Uterus (tissue), 4 donors: ENCODE measurements around the gene TNRC6C. TPM values are rescaled to one million over a fixed set of nuclear protein-coding genes. Genes with fewer than 3 reads are reported as not detected.

Source experiments
- DNase-seq, 2 donors: peaks; one replicate each; pipeline ENCODE4 v3.0.0-alpha.2; 2019 to 2020
- H3K27ac ChIP-seq, 2 donors: fragments of 200-600 bp; sonication (generic); 1 replicate in 1 of 2; 2 replicates in 1 of 2; pipeline ENCODE4 v1.5.1; 2016 to 2018
- H3K27me3 ChIP-seq, 2 donors: fragments of 200-600 bp; sonication (generic); one replicate each; pipeline ENCODE4 v1.5.1; 2018 to 2019; ENCODE audit warnings: control low read depth in 1 of 2
- H3K36me3 ChIP-seq, 2 donors: fragments of 200-600 bp; sonication (generic); one replicate each; pipeline ENCODE4 v1.5.1; 2019; ENCODE audit warnings: control low read depth in 1 of 2
- H3K4me1 ChIP-seq, 2 donors: fragments of 200-600 bp; sonication (generic); one replicate each; pipeline ENCODE4 v1.5.1; 2018 to 2019; ENCODE audit warnings: control low read depth in 1 of 2
- H3K4me3 ChIP-seq, 2 donors: fragments of 200-600 bp; sonication (generic); 1 replicate in 1 of 2; 2 replicates in 1 of 2; pipeline ENCODE4 v1.5.1; 2018 to 2019; ENCODE audit warnings: mild to moderate bottlenecking in 1 of 2
- H3K9me3 ChIP-seq, 2 donors: fragments of 200-600 bp; sonication (generic); one replicate each; pipeline ENCODE4 v1.5.1; 2019; ENCODE audit warnings: control low read depth in 1 of 2
- POLR2A ChIP-seq, 2 donors: fragments of 450-650 bp; IDR thresholded peaks; one replicate each; pipeline ENCODE4 v1.6.1; 2016; ENCODE audit warnings: antibody characterized with exemption in 2 of 2, mild to moderate bottlenecking in 1 of 2, moderate library complexity in 1 of 2
- intact Hi-C: fragments of 100-400 bp; cut with DNase I; formaldehyde crosslinking; loops from one replicate; pipeline ENCODE4 v1.15.1; 2023; ENCODE audit warnings: low total_unique reads
- total RNA-seq, 4 donors: library from RNA; depleted of rRNA in 3 of 4; stranded (reverse); fragments of >200 nt in 3 of 4; gene quantifications; one replicate each; pipeline versions ENCODE4 v1.1.0 to v1.2.4, GENCODE V29; 2014 to 2023
- TF ChIP-seq, protein P1 (sequence below), 4 experiments: fragments of 200-600 bp in 2 of 4; fragments of 450-650 bp in 2 of 4; sonication (generic) in 2 of 4; IDR thresholded peaks; one replicate each; pipeline ENCODE4 v1.5.1; 2016 to 2019; ENCODE audit warnings: antibody characterized with exemption in 4 of 4, mild to moderate bottlenecking in 2 of 4, moderate library complexity in 1 of 4
- donor health status: DM: yes; HTN: yes; CAD: no.

Gene TNRC6C
- total RNA-seq, 4 donors from 2014 or later = 4.6 to 68.0 (median 11.8) TPM

DNA sequence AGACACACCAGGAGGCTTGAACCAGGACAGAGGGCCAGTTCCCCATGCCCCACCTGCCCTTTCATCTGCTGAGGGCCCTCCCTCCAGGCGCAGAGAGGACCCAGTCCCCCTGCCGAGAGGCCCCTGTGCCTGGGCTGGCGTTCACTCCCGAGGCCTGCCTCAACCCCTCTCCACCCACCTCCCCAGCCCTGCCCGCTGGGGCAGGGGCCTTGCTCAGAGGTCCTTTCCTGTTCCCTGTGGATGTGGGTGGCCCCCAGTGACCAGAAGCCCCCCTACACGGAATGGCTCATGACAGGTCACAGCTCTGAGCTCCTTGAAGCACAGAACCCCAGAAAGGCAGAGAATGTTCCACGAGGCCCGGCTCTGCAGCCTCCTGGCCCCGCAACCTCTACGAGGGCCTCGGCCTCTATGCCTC is 163.3 kb downstream of the TNRC6C start:
- TF ChIP-seq POLR2A (IDR thresholded peaks at IDR 0.05) = no peak
- Histone ChIP-seq H3K9me3 (no peaks in the 10 kb centered on the region), H3K27ac (no peak overlapping the region), H3K27me3 (no peaks in the 10 kb centered on the region), H3K4me1 (no peaks in the 10 kb centered on the region), H3K36me3 (no peaks in the 10 kb centered on the region), H3K4me3 (no peak overlapping the region)
- no peak for DNase-seq
- intact Hi-C loops = no loop called here

DNA sequence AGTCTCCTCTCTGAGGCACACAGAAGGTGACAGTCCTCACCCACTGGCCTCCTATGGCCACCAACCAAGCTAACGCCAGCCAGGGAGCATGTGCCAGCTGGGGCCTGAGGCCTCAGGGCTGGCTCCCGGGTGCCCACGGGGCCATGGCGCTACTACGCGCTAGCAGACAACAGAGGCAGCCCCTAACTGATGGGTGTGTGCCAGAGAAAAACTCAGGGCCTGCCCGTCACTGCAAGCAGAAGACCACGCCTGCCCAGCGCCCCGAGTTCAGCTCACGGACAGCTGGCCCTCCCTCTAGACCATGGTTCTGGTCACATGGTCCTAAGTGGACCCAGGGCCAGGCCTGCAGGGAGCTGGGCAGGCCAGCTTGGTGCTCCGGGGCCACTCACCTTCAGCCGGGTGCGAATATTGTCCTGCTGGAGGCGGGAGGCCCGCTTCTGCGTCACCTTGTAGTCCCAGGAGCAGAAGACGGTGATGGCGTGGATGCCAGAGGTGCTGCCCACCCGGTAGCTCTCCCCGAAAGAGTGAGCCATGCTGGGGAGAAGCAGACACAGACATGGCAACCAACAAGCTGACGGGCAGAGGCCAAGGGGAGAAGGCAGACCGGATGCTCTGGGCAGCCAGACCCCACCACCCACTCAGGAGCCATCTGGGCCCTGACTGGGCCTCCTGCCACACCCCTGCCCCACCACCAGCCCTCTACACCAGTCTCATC is 163.9 kb downstream of the TNRC6C start:
- Histone ChIP-seq H3K9me3 (no peaks in the 10 kb centered on the region), H3K36me3 (no peaks in the 10 kb centered on the region), H3K4me1 (peaks cover 0 to 3% of the 10 kb centered on the region in 2 donors), H3K27ac (no peak overlapping the region), H3K4me3 (no peak overlapping the region), H3K27me3 (no peaks in the 10 kb centered on the region)
- DNase-seq = no peak
- no peak for TF ChIP-seq POLR2A (IDR thresholded peaks at IDR 0.05)
- TF ChIP-seq, protein P1, sequence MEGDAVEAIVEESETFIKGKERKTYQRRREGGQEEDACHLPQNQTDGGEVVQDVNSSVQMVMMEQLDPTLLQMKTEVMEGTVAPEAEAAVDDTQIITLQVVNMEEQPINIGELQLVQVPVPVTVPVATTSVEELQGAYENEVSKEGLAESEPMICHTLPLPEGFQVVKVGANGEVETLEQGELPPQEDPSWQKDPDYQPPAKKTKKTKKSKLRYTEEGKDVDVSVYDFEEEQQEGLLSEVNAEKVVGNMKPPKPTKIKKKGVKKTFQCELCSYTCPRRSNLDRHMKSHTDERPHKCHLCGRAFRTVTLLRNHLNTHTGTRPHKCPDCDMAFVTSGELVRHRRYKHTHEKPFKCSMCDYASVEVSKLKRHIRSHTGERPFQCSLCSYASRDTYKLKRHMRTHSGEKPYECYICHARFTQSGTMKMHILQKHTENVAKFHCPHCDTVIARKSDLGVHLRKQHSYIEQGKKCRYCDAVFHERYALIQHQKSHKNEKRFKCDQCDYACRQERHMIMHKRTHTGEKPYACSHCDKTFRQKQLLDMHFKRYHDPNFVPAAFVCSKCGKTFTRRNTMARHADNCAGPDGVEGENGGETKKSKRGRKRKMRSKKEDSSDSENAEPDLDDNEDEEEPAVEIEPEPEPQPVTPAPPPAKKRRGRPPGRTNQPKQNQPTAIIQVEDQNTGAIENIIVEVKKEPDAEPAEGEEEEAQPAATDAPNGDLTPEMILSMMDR (IDR thresholded peaks at IDR 0.05) = no peak
- intact Hi-C loops = no loop called here

DNA sequence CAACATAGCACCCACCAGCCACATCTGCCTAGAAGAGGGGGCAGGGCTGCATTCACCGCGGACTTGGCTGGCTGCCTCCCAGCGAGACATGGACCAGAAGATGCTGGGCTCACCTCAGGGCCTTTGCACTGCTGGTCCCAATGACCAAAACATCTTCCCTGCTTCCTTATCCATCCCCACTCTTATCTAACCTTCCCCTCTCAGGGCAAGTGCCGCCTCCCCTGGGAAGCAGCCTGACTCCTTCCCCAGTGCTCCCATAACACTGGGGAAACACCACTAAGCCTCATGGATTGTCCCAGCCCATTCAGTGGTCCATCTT is 164.4 kb downstream of the TNRC6C start:
- no peak overlapping the region for H3K4me3 ChIP-seq
- peaks cover 0 to 9% of the 10 kb centered on the region in 2 donors for H3K4me1 ChIP-seq
- no peaks in the 10 kb centered on the region for H3K36me3 ChIP-seq
- no peak for DNase-seq
- H3K27me3 ChIP-seq = peaks cover 0 to 3% of the 10 kb centered on the region in 2 donors
- no peak for TF ChIP-seq POLR2A (IDR thresholded peaks at IDR 0.05)
- TF ChIP-seq, protein P1 (IDR thresholded peaks at IDR 0.05) = no peak
- H3K9me3 ChIP-seq = no peaks in the 10 kb centered on the region
- H3K27ac ChIP-seq = no peak overlapping the region
- intact Hi-C loops = no loop called here

DNA sequence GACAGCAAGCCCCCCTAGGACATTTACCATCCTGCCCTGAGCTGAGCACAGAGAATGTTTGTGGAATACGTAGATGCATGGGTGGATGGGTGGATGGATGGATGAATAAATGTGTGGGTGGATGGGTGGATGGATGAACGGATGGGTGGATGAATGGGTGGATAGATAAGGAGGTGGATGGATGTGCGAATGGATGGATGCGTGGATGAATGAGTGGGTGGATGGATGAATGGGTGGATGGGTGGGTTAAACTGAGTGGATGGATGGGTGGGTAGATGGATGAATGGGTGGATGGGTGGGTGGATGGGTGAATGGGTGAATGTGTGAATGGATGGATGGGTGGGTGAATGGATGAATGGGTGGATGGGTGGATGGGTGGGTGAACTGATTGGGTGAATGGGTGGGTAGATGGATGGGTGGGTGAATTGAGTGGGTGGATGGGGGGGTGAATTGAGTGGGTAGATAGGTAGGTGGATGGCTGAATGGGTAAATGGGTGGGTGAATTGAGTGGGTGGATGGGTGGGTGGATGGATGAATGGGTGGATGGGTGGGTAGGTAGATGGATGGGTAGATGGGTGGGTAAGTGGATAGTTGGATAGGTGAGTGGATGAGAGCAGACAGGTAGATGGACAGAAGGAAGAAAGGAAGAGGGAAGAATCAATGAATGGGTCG is 164.9 kb downstream of the TNRC6C start:
- Histone ChIP-seq H3K27me3 (peaks cover 0 to 8% of the 10 kb centered on the region in 2 donors), H3K4me3 (no peak overlapping the region), H3K4me1 (peaks cover 0 to 11% of the 10 kb centered on the region in 2 donors), H3K27ac (no peak overlapping the region), H3K36me3 (no peaks in the 10 kb centered on the region), H3K9me3 (no peaks in the 10 kb centered on the region)
- no peak for DNase-seq
- intact Hi-C loops = no loop called here
- no peak for TF ChIP-seq POLR2A (IDR thresholded peaks at IDR 0.05)
- TF ChIP-seq, protein P1 (IDR thresholded peaks at IDR 0.05) = no peak

DNA sequence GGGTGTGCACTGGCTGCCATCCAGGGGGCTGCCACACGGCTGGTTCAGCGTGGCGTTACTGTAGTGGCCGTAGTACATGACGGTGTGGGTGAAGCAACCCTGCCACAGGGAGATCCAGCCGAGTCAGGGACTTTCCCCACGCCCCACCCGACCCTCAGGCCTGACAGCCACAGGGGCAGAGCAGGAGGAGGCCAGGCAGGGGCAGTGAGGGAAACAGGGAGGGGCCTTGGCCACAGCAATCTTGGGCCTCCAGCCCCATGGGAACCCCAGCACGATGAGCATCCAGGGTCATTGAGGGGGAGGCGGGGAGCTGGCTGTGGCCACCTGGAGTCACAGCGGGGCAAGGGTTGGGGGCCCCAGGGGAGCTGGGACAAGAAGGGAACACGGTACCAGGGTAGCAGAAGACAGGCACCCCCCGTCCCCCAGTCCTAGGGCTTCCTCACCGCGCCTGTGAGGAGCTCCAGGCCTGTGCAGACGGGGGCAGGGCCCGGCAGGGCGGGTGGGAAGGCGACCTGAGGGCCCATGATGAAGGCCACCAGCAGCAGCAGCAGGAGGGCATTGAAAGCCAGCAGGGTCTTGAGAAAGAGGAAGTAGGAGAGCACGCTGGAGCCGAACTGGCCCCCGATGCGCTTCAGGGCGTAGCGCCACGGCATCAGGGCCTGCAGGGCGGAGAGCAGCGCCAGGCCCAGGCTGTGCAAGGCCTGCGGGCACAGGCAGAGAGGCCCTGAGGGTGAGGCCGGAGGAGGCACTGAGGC is 165.8 kb downstream of the TNRC6C start:
- H3K9me3 ChIP-seq = no peaks in the 10 kb centered on the region
- intact Hi-C loops = no loop called here
- H3K4me1 ChIP-seq = peaks cover 0 to 18% of the 10 kb centered on the region in 2 donors
- H3K27ac ChIP-seq = no peak overlapping the region
- H3K4me3 ChIP-seq = no peak overlapping the region
- TF ChIP-seq, protein P1 (IDR thresholded peaks at IDR 0.05) = no peak
- TF ChIP-seq POLR2A (IDR thresholded peaks at IDR 0.05) = no peak
- no peaks in the 10 kb centered on the region for H3K36me3 ChIP-seq
- H3K27me3 ChIP-seq = peaks cover 0 to 10% of the 10 kb centered on the region in 2 donors
- DNase-seq = no peak
